T-cell (primary cell): Measurements from ENCODE around the gene KCNQ1OT1. TPM values are rescaled to one million over a fixed set of nuclear protein-coding genes. Genes with fewer than 3 reads are reported as not detected.

Source experiments
- ATAC-seq, 4 experiments: fragments of 200-7000 bp in 3 of 4; fragments of 150-1000 bp in 1 of 4; cut with Tn5 transposase; replicated peaks in 1 of 4; 1 replicate in 3 of 4; 2 replicates in 1 of 4; pipeline ENCODE4 v1.10.0; 2021; ENCODE audit warnings: moderate library complexity in 3 of 4, mild to moderate bottlenecking in 2 of 4, moderate number of reproducible peaks in 1 of 4
- CTCF ChIA-PET, 2 donors: fragments of 300-600 bp; sonication (Branson Sonifier 250); formaldehyde crosslinking; loops; one replicate each; lab custom pipeline; 2022; ENCODE audit warnings: antibody characterized with exemption in 2 of 2; lab: Charles Lee
- POLR2A ChIA-PET, 2 donors: fragments of 300-600 bp; sonication (Branson Sonifier 250); formaldehyde crosslinking; loops; one replicate each; lab custom pipeline; 2022; ENCODE audit warnings: antibody characterized with exemption in 2 of 2; lab: Charles Lee
- DNase-seq, 35 experiments: peaks; one replicate each; pipeline versions ENCODE4 v3.0.0 to v3.0.0-alpha.2; 2013 to 2023
- H3K27ac ChIP-seq: one replicate; pipeline ENCODE4 v1.5.1; 2013; ENCODE audit warnings: low read length
- H3K27me3 ChIP-seq, 2 experiments: replicated peaks in 1 of 2; 1 replicate in 1 of 2; 2 replicates in 1 of 2; pipeline versions ENCODE4 v1.6.1 to v1.7.0; 2013; ENCODE audit warnings: low read length in 1 of 2, mixed read lengths in 1 of 2; ENCODE audit not compliant: control insufficient read depth in 2 of 2, insufficient read depth in 2 of 2; ENCODE audit errors: extremely low read depth in 1 of 2
- H3K36me3 ChIP-seq, 2 donors: 1 replicate in 1 of 2; 2 replicates in 1 of 2; pipeline versions ENCODE4 v1.6.1 to v1.7.0; 2013; ENCODE audit warnings: low read length in 1 of 2; ENCODE audit not compliant: control insufficient read depth in 2 of 2, insufficient read depth in 1 of 2; ENCODE audit errors: extremely low read depth in 1 of 2
- H3K4me1 ChIP-seq, 2 experiments: 1 replicate in 1 of 2; 2 replicates in 1 of 2; pipeline versions ENCODE4 v1.6.1 to v1.7.0; 2013; ENCODE audit warnings: low read length in 2 of 2, mixed read lengths in 1 of 2; ENCODE audit not compliant: insufficient read depth in 2 of 2, control insufficient read depth in 1 of 2; ENCODE audit errors: extremely low read depth in 1 of 2
- H3K4me3 ChIP-seq, 2 donors: 1 replicate in 1 of 2; 2 replicates in 1 of 2; pipeline versions ENCODE4 v1.5.1 to v1.7.0; 2013; ENCODE audit warnings: mild to moderate bottlenecking in 2 of 2, low read length in 1 of 2, moderate library complexity in 1 of 2; ENCODE audit not compliant: control insufficient read depth in 1 of 2; ENCODE audit errors: extremely low read depth in 1 of 2
- H3K9me3 ChIP-seq: 2 replicates; pipeline ENCODE4 v1.7.0; 2013
- H3K27ac Mint-ChIP-seq, 2 donors: one replicate each; pipeline ENCODE4 v1.8.0; 2020 to 2021; ENCODE audit warnings: mild to moderate bottlenecking in 2 of 2, mixed read lengths in 2 of 2
- H3K27me3 Mint-ChIP-seq, 2 donors: one replicate each; pipeline ENCODE4 v1.8.0; 2021 to 2022; ENCODE audit warnings: mixed read lengths in 2 of 2
- H3K36me3 Mint-ChIP-seq: one replicate; pipeline ENCODE4 v1.8.0; 2021; ENCODE audit warnings: mixed read lengths
- H3K4me1 Mint-ChIP-seq, 3 donors: one replicate each; pipeline ENCODE4 v1.8.0; 2020 to 2022; ENCODE audit warnings: mixed read lengths in 3 of 3, mild to moderate bottlenecking in 1 of 3
- H3K4me3 Mint-ChIP-seq, 3 donors: one replicate each; pipeline ENCODE4 v1.8.0; 2020 to 2022; ENCODE audit warnings: mild to moderate bottlenecking in 3 of 3, mixed read lengths in 3 of 3, moderate library complexity in 3 of 3
- H3K9me3 Mint-ChIP-seq, 3 donors: one replicate each; pipeline ENCODE4 v1.8.0; 2020 to 2022; ENCODE audit warnings: mixed read lengths in 3 of 3
- WGBS: methylation state at CpG from one replicate; pipeline ENCODE4 v1.1.5; 2013; ENCODE audit warnings: missing lambda C conversion rate; ENCODE audit not compliant: insufficient coverage; 5-methylcytosine and 5-hydroxymethylcytosine counted together
- total RNA-seq, 35 experiments: library from RNA in 6 of 35; stranded (reverse) in 6 of 35; fragments of 120-200 nt in 1 of 35; gene quantifications; one replicate each; pipeline versions ENCODE4 v1.2.1 to v1.2.4 and lab custom pipeline; 2013 to 2026

Gene KCNQ1OT1
- total RNA-seq, 5 donors from 2014 or later (not counting 1 experiment from before 2014, with no cell fraction given), result 0.30 to 0.42 (median 0.35) TPM

DNA sequence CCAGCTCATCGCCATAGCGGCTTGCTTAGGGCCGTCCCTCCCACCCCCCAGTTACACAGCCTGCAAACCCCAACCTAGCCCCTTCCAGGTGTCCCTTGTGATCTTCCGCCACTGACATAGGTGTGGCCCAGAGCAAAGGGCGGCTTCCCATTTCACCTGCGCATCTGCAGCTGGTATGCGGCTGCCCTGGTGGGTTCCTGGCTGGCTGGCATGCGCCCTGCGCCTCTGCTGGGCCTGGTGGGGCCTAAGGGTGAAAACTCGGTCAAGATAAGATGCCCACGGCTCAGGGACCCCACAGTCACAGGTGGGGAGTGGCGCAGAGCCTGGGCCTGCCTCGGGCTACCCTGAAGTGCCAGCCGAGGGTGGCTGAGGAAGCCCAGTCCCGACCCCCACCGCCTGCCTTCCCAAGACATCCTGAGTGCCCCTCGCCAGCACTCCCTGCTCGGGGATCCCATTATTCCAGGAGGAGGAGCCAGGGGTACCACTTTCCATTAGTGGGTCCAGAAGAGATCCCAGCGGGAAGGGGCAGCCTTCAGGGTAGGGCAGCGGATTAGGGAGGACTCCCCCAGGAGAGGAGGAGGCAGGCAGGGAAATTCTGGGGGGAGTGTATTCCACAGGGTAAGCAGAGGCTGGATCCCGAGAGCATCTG is 36.9 kb upstream of the KCNQ1OT1 start:
- CTCF ChIA-PET, result no interaction called here
- Histone ChIP-seq H3K27me3 (peaks cover 0 to 4% of the 10 kb centered on the region in 2 experiments), H3K9me3 (no peaks in the 10 kb centered on the region), H3K27ac (no peak overlapping the region), H3K4me3 (no peak overlapping the region), H3K4me1 (no peaks in the 10 kb centered on the region), H3K36me3 (no peaks in the 10 kb centered on the region)
- WGBS, result 85% methylated on average over 17 of the region's 21 CpGs
- ATAC-seq, result no peak
- H3K4me3 Mint-ChIP-seq, result no peak overlapping the region
- POLR2A ChIA-PET, result no interaction called here
- no peak overlapping the region for H3K27ac Mint-ChIP-seq
- no peaks in the 10 kb centered on the region for H3K9me3 Mint-ChIP-seq
- no peaks in the 10 kb centered on the region for H3K27me3 Mint-ChIP-seq
- no peaks in the 10 kb centered on the region for H3K36me3 Mint-ChIP-seq
- peaks cover 0 to 5% (median 0%) of the 10 kb centered on the region in 3 donors for H3K4me1 Mint-ChIP-seq
- DNase-seq, result no peak

DNA sequence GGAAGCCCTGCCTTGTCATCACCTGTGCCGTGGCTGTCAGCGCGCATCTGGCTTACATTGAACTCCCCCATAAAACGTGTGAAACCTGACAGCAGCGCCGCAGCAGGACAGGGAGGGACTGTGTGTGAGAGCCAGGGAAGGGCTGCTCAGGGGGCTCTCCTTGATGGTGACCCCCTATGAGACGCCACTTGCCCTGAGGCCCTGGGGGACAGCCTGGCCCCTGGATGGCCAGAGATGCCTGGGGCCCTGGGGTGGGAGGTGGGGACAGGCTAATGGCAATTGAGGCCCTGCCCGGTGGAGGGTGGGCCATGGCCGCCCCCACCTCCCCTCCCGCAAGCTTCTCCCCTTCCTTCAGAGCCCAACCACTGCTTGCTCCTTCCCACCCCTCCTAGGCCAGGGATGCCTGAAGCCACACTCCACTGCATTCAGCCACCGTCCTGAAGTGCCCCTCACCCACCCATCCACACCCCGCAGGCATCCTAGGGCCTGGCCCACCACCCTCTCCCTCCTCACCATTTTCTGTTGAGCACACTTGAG is 35.3 kb upstream of the KCNQ1OT1 start:
- Mint-ChIP-seq H3K36me3 (no peaks in the 10 kb centered on the region), H3K9me3 (no peaks in the 10 kb centered on the region), H3K4me3 (no peak overlapping the region), H3K27me3 (no peaks in the 10 kb centered on the region), H3K4me1 (peaks cover 0 to 5% (median 0%) of the 10 kb centered on the region in 3 donors), H3K27ac (no peak overlapping the region)
- ATAC-seq (no peak), DNase-seq (no peak)
- no peak overlapping the region for H3K27ac ChIP-seq
- H3K9me3 ChIP-seq, result no peaks in the 10 kb centered on the region
- no peaks in the 10 kb centered on the region for H3K4me1 ChIP-seq
- H3K4me3 ChIP-seq, result no peak overlapping the region
- ChIA-PET POLR2A (no interaction called here), CTCF (no interaction called here)
- H3K36me3 ChIP-seq, result no peaks in the 10 kb centered on the region
- H3K27me3 ChIP-seq, result peaks cover 0 to 4% of the 10 kb centered on the region in 2 experiments
- WGBS, result 91% methylated on average over 4 of the region's 12 CpGs

DNA sequence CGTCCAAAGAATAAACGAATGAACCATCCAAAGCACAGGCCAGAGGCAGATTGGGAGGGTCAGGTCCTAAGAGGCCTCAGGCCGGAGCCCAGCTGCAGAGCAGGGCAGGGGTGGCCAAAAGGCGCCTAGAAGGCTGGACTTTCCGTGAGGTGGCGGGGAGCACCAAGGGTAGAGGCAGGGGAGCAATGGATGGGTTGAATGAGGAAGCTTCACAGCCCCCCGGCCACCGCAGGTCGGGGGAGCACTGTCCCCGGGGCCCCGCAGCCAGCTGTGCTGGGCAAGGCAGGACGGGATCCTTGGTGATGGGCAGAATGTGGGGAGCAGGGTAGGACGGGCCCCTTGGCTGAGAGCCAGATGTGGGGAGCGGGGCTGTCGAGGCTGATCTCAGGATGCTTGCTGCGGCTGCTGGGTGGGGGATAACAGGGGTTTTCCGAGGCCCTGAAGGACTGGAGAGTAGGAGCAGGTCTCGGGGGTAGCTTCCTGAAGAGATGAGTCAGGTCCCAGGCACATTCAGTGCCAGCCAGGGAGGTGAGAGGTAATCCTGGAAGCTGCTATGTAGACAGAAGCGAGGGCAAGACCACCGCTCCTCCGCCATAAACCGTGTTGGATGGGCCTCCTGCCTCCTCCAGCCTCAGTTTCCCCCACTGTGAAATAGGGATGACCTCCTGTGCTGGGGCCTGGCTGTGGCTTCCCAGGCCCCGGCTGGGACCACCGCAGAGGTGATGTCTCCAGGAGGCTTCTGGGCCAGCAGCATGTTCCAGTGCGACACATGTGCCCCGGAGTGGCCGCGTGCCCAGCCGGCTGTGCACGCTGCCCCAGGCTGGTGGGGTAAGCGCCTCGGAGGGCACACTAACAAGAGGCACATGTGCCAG is 34.6 kb upstream of the KCNQ1OT1 start:
- Mint-ChIP-seq H3K9me3 (no peaks in the 10 kb centered on the region), H3K27me3 (no peaks in the 10 kb centered on the region), H3K4me3 (no peak overlapping the region), H3K4me1 (peaks cover 0 to 5% (median 0%) of the 10 kb centered on the region in 3 donors), H3K27ac (no peak overlapping the region), H3K36me3 (no peaks in the 10 kb centered on the region)
- no peaks in the 10 kb centered on the region for H3K9me3 ChIP-seq
- no peak overlapping the region for H3K27ac ChIP-seq
- no peaks in the 10 kb centered on the region for H3K36me3 ChIP-seq
- no peaks in the 10 kb centered on the region for H3K4me1 ChIP-seq
- 88% methylated on average over 29 of the region's 32 CpGs for WGBS
- H3K4me3 ChIP-seq, result no peak overlapping the region
- ATAC-seq (no peak), DNase-seq (no peak)
- ChIA-PET POLR2A (no interaction called here), CTCF (no interaction called here)
- peaks cover 0 to 4% of the 10 kb centered on the region in 2 experiments for H3K27me3 ChIP-seq

DNA sequence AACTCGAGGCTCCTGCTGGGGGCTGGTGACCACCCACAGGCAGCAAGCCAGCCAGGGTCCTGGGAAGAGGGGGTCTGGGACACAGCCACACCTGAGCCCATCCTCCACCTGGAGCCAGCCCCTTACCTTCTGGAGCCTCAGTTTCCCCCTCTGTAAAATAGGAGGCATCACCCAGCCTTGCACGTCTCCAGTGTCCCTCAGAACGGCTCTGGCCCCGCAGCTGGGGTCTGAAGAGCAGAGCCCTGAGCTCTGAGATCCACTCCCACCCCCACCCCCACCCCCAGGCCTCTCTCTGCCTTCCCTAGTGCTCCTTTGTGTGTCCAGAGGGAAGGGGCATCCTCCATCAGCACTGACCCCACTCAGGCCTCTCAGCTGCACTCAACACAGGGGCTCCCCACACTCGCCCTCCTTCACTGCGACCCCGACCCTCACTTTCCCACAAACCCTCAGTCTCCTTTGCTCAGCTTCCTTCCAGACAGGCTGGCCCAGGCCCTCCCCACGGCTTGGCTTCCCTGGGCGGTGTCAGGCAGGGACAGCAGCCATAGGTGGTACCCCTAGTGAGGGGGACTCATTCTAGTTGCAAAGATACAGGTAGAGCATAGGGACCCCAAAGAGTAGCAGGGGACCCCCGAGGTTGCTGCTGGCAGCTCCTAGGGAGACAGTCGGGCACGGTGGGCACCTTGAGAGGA is 33.3 kb upstream of the KCNQ1OT1 start:
- Histone ChIP-seq H3K27ac (no peak overlapping the region), H3K9me3 (no peaks in the 10 kb centered on the region), H3K4me1 (no peaks in the 10 kb centered on the region), H3K36me3 (no peaks in the 10 kb centered on the region), H3K27me3 (peaks cover 0 to 4% of the 10 kb centered on the region in 2 experiments), H3K4me3 (no peak overlapping the region)
- CTCF ChIA-PET, result no interaction called here
- DNase-seq (no peak), ATAC-seq (no peak)
- Mint-ChIP-seq H3K27me3 (no peaks in the 10 kb centered on the region), H3K4me1 (peaks cover 0 to 5% (median 0%) of the 10 kb centered on the region in 3 donors), H3K4me3 (no peak overlapping the region), H3K27ac (no peak overlapping the region), H3K36me3 (no peaks in the 10 kb centered on the region), H3K9me3 (no peaks in the 10 kb centered on the region)
- 81% methylated on average over 9 of the region's 12 CpGs for WGBS
- POLR2A ChIA-PET, result no interaction called here

DNA sequence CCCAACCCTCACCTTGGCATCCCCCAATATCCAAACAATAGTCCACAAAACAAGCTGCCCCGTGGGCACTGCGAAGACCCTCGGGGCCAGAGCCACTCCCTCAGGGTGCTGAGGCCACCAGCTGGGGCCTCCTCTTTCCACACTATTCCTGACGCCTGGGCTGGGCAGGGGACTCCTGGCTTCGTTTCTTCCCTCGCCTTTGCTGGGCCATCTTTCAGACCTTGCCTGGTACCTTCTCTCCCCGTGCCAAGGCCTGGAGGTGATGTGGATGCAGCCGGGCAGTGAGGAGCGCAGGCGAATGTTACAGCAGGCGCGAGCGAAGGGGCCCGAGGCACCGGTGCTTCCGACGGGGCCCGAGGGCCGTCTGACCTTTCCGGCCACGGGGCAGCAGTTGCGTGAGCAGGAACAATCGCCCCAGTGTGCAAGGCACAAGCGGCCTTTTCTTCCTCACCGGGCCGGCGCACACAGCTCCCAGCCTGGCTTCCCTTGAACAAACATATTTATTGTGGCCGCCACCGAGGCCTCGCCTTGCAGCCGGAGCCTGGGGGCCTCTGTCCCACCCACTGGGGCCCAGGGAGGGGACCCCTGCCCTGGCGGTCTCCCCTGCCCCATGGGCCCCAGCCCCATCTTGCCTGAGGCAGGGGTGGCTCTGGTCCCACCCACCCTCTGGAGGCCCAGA is 32.6 kb upstream of the KCNQ1OT1 start:
- Mint-ChIP-seq H3K9me3 (no peaks in the 10 kb centered on the region), H3K36me3 (no peaks in the 10 kb centered on the region), H3K4me1 (no peaks in the 10 kb centered on the region), H3K27ac (no peak overlapping the region), H3K27me3 (no peaks in the 10 kb centered on the region), H3K4me3 (no peak overlapping the region)
- WGBS, result 90% methylated on average over 29 of the region's 32 CpGs
- Histone ChIP-seq H3K27ac (no peak overlapping the region), H3K27me3 (peaks cover 0 to 4% of the 10 kb centered on the region in 2 experiments), H3K4me3 (no peak overlapping the region), H3K36me3 (no peaks in the 10 kb centered on the region), H3K4me1 (no peaks in the 10 kb centered on the region), H3K9me3 (no peaks in the 10 kb centered on the region)
- POLR2A ChIA-PET, result no interaction called here
- CTCF ChIA-PET, result no interaction called here
- DNase-seq, result no peak
- no peak for ATAC-seq
